Stimulated activated CD4-positive, alpha-beta T cell treated with anti-CD3 and anti-CD28 coated beads, Interleukin-12 subunit alpha, Interleukin-12 subunit beta, amount 100 ng/mL, for 48 hours (primary cell): Measurements from ENCODE around the gene SERAC1.

Experiments used
- DNase-seq, 3 donors: peaks; one replicate each; pipeline ENCODE4 v3.0.0-alpha.2; 2020; ENCODE audit warnings: low read depth in 2 of 3, low spot score in 1 of 3

SERAC1 gene

DNA sequence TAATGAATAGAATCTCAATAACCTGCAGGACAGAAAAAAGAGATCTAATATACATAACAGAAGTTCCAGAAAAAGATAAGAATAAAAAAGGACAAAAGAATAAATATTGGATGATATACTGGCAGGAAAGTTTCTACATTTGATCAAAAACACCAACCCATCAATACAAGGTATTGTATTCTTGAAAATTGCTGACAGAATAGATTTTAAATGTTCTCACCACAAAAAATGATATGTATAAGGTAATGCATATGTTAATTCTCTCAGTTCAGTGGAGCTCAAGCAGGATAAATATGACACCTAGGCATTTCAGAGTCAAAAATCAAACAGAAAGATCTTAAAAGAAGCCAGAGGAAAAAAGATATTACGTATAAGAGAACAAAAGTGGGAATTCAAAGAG, 43.8 kb downstream of the SERAC1 start:
- no peak for DNase-seq

DNA sequence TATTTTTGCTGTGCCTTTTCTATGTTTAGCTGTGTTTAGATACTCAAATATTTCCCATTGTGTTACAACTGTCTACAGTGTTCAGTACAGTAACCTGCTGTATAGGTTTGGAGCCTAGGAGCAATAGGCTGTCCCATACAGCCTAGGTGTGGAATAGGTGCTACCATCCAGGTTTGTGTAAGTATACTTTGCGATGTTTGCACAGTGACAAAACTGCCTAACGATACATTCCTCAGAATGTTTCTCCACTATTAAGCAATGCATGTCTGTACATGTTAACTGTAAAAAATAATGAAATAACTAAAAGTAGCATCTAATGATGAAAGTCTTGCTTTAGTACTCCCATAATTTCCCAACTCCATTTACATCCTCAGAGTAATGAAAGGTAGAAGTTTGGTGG, 46.0 kb downstream of the SERAC1 start:
- DNase-seq: no peak

DNA sequence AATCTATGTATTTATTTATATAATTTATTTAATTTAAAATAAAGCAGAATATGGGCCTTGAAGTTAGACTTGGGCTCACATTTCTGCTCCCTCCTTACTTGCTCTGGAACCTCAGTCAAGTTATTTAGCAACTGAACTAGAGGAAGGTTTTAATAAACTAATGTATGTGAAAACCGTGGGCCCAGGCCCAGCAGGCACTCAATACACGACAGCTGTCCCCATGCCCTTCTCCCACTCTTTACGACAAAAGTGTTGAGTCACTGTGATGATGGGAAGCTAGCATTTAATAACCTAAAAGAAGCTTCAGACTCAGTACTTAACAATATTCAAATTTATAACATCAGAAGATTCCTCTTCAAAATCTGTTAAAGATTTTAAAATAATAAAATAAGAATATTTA, 46.7 kb downstream of the SERAC1 start:
- no peak for DNase-seq

DNA sequence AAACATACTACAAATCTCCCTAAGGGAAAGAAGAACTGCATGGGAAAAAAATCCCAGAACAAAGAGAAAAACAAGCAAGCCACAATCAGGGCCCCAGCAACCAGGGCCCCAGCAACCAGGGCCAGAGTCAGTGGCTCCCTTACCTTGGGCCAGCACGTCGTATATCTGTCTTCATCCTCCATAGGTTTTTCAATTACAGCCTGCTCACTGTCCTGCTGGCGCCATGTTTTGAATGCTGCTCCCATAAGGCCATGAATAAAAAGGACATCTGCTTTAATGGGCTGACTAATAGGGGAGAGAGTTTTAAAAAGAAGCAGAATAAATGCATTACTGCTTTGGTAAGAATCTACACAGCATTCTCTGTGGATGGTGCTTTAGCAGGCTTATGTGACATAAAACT, 49.2 kb downstream of the SERAC1 start:
- no peak for DNase-seq

DNA sequence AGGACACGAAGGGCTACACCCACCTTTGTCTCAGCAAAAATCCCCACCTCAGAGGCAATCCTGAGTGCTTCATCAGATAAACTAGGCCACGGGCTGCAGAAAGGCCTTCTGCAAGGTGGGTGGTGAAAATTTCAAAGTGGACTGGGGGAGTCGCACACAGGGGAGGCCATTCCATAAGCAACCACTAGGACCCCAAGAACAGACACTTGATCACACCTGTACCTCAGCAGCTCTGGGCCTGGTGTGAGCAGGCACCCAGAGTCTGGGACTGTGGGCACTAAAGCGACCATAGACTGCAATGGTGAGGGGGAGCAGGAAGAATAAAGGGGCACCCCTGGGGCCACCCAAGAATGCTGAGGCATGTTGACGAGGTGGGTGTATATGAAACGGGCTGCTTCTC, 52.6 kb downstream of the SERAC1 start:
- no peak for DNase-seq

DNA sequence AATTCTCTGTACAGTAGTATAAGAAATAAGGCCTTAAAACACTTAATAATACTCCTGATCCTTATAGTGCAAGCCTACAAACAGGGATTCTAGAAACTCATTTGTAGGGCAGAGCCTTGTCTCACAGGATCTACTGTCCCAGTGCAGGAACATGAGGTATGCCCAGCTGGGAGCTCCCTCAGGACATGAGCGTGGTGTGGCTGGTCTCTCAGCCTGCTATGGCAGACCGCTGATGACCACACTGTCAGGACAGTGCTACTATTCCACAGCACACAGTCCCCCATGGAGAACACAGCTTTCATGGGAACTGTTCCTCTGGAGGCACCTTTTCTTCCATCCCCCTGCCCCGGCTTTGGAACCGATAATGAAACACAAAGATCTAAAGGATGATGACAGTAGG, 53.0 kb downstream of the SERAC1 start:
- DNase-seq: no peak

DNA sequence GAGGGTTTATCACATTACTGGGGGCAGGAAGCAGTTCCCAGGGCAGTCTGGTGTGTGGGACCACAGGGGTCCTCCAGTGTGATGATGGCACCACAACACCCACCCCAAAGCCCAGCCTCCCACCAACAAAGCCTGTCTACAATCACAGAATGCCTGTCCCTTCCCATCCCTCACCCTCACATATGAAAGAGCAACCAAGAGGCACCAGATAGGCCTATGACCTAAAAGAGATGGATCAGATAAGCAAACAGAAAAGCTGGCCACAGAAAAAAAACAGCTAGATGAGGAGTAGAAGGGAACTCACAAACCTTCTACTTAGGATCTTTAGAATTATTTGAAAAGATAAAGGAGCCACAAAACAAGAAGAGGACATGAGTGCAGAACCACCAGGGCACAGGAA, 54.3 kb downstream of the SERAC1 start:
- DNase-seq: no peak

DNA sequence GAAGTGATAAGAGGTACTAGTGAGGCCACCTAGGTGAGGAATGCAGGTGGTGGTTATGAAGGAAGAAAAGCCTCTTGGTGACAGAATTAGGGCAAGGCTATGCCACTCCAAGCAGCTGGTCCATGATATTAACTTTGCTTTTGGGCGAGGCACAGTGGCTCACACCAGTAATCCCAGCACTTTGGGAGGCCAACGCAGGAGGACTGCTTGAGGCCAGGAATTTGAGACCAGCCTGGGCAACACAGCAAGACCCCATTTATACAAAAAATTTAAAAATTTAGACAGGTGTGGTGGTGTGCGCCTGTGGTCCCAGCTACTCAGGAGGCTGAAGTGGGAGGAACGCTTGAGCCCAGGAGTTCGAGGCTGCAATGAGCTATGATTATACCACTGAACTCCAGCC, 56.1 kb downstream of the SERAC1 start:
- no peak for DNase-seq

DNA sequence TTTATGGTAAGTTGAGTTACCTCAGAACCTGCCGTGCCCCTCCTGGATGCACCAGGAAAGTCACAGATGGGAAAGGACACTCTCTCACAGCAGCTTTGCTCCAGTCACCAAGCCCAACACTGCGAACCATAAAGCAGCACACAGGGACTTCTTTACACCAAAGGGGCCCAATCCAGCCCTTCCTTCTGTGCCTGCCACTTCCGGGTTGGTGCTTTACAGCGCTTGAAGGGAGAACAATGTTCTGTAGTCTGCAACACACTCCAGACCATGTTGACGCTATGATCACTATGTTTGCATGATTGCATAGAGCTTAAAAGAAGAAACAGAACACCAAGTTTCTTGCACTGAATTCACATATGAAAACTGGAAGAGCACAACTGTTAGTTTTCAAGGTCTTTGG, 57.1 kb downstream of the SERAC1 start:
- no peak for DNase-seq

DNA sequence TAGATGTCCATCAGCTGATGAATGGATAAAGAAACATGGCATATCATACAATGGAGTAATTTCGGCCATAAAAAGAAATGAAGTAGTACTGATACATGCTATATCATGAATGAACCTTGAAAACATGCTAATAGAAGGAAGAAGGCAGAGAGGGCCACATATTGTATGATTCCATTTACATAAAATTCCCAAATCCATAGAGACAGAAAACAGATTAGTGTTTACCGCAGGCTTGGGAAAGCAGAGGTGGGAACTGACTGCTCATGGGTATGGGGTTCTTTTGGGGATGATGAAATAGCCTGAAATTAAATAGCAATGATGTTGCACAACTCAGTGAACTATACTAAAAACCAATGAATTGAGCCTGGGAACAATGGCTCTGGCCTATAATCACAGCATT, 58.3 kb downstream of the SERAC1 start:
- no peak for DNase-seq

DNA sequence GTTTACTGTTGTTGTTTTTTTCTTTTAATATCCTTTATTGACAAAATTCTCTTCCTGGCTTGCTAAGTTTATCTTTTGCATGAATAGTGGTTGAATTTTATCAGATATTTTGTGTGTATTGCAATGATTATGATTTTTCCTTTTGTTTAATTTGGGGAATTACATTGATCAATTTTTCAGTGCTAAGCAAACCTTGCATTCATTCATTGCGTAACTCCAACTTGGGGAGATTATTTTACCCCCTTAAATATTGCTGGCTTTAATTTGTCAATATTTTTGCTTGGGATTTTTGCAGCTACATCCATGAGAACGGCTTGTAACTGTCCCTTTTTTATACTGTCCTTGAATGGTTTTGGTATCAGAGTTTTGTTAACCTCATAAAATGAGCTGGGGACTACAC, 63.4 kb downstream of the SERAC1 start:
- DNase-seq: no peak

DNA sequence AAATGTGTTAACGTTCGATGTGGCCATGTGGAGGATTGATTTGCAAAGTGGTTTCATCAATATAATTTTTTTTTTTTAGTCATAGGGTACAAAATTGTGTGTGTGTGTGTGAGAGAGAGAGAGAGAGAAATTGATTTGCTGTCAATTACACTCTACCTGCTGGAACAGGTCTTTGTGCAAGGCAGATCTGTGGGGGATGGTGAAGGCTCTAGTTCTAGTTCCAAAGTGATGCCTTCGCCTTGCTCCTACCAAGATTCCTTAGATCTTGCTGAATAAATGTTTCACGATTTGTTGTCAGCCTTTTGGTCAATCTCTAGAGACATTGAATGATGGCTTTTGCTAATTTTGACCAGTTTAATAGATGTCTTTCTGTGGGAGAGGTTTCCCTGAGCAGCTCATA, 64.8 kb downstream of the SERAC1 start:
- DNase-seq: no peak

DNA sequence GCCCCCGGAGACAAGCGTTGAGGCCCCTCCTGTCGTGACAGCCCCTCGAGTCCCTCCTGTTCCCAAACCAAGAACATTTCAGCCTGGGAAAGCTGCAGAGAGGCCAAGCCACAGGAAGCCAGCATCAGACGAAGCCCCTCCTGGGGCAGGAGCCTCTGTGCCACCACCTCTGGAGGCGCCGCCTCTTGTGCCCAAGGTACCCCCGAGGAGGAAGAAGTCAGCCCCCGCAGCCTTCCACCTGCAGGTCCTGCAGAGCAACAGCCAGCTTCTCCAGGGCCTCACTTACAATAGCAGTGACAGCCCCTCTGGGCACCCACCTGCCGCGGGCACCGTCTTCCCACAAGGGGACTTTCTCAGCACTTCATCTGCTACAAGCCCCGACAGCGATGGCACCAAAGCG, 72.4 kb downstream of the SERAC1 start:
- no peak for DNase-seq

DNA sequence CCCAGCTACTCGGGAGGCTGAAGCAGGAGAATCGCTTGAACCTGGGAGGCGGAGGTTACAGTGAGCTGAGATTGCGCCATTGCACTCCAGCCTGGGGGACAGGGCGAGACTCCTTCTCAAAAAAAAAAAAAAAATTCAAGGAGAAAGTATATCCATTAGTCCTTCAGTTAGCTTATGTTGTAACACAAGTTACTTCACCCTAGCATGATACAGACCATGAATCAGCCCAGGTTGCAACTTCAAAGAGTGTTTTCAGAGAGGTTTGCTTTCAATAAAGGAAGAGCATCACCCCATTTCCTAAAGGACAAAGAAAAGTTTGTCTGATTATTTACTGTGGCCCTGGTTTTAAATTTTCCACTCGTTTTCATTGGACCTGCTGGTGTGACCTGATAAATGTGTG, 73.0 kb downstream of the SERAC1 start:
- no peak for DNase-seq

DNA sequence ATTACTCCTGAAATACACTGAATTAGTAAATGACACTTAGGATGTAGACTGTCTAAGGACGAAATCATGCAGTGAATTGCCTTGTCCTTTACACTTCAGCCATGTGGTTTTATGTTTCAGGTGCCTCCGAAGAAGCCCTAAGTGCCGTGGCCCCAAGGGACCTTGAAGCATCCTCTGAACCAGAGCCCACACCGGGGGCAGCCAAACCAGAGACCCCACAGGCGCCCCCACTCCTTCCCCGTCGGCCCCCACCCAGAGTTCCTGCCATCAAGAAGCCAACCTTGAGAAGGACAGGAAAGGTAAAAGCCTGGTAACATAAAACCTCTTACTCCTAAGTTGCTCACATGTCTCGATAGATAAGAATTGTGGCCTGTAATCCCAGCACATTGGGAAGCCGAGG, 75.3 kb downstream of the SERAC1 start:
- no peak for DNase-seq

DNA sequence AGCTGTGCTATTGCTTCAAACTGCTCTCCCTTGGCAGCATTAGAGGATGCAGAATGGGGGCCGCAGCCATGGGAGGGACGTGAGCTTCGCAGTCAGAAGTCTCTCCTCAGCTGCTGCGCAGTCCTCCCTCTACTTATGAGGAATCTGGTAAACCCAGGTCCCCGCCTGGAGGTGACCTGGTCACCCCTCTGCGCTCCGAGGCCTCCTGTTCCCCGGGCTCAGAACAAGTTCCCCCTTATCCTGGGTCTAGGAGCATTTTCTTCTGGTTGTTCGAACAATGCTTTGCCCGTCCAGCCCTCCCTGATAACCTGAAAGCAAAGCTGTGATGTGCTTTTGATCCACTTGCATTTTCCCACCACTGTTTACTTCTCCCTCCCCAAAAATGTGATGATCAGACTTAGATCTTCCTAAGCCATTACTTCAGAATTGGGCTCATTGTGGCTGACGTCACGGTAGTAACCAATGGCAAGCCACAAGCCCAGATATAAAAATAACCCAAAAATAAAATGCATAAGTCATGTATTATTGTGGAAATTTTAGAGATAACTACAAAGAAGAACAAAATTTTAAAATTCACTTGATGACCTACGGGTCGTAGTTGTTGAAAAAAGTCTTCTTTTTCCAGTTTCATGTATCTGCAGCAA, 80.7 kb downstream of the SERAC1 start:
- DNase-seq: no peak

DNA sequence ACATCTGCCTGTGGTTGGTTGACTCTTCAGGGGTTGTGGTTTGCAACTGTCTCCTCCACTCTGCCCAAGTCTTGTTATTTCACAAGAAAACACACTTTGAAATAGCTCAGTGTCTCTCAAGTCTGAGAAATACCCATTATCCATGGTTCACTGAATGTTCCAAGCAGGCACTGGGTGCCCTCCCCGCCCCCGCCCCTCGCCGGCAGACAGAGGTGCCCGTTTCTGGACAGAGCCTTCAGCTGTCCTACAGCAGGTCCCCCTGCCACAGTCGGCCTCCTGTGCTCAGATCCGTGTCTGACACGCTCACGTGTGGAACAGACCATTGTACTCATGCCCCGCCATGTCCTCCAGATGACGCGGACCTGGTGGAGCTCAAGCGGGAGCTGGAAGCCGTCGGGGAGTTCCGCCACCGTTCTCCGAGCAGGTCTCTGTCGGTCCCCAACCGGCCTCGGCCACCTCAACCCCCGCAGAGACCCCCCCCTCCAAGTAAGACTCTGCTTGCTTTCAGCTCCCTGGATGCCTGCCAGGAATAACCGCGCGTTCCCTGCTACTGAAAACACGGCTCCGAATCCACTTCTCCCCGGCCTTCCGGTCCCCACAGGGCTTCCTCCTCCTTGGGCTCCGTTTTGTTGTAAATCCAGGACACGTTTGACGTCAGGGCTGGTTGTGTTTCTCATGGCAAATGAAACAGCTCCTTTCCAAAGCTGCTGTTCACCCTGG, 81.4 kb downstream of the SERAC1 start:
- no peak for DNase-seq

DNA sequence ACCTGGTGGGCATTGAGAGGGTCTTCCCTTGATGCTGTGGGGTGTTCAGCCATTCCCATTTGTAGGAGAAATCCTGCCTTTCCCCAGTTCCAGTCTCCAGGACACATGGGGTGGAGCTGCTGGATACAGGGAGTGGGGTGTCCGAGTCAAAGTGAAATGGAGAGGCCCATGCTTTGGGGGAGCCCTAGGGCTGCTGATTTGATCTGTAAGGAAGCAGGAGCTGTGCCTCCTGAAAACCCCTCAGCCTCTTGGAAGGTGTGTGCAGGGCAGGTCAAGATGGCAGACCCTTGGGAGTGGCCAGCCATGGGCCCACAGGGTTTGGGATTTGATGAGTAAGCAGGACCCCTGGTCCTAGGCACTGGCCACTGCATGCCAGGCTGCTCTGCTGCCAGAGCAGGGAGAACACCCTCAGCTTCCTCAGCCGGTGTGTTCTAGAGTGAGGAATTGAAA, 82.0 kb downstream of the SERAC1 start:
- DNase-seq: no peak

DNA sequence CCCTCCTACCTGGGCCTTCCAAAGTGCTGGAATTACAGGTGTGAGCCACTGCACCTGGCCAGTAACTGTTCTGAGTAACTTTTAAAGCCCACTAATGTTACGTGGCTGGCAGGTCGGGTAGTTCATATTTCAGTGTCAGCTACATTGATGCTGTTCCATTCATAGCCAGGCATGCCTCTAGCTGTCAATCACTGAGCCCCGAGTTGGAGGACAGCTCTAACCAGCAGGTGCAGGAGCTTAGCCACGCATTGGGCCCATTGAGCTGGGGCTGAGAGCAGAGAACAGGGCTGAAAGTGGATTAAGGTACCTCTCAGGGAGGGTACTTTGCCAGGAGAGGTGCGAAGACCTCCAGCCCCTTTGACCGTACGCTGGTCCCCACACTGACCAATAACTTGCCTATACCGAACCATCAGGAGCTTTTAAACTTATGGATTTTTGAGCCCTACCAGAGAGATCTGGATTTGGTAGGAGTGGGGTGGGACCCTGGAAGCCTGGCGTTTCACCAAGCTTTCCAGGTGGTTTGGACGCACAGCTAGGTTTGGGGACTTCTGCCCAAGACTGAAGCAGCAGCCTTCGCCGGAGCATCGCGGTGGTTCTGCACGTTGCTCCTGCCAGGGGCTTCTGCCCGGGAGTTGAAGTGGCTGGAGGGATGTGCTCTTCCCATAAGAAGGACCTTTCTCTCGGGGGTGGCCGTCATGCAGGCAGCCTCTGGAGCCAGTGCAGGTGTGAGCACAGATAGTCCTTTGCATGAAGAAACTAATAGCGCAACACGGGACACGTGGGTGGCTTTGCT, 82.6 kb downstream of the SERAC1 start:
- DNase-seq: no peak

DNA sequence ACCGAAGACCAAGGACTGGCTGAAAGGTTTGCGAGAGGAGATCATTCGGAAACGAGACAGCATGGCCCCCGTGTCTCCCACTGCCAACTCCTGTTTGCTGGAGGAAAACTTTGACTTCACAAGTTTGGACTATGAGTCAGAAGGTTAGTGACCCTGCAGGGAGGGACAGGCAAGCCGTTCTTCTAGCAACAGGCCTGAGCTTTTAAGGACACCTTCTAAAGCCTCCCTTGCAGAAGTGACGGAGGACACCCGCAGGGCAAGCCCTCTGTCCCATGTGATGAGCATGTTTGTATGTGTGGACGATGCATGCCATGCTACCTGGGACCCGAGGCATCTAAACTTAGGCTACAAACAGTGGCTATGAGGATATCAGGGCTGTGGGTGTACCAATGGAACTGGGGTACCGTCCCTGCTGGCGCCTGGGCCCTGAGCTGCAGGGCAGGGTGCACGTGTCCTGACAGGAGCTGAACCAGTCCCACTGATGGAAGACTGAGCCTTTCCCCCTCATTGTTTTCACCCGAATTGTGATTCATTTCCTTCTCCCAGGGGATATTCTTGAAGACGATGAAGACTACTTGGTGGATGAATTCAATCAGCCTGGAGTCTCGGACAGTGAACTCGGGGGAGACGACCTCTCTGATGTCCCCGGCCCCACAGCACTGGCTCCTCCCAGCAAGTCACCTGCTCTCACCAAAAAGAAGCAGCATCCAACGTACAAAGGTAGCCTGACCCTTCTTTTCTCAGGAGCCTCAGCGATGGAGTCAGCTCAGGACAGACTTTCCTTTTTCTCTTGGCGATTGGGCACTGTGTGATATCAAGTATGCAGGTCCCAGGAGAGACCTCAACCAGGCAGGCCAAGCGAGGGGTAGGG, 84.4 kb downstream of the SERAC1 start:
- DNase-seq: no peak

DNA sequence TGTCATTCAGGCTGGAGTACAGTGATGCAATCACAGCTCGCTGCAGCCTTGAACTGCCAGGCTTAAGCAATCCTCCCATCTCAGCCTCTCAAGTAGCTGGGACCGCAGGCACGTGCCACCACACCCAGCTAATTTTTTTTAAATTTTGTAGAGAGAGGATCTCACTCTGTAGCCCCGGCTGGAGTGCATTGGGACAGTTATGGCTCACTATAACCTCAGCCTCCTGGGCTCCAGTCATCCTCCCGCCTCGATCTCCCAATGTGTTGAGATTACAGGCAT, 86.5 kb downstream of the SERAC1 start:
- no peak for DNase-seq
